Measurements from ENCODE around the gene TSEN2.

DNA sequence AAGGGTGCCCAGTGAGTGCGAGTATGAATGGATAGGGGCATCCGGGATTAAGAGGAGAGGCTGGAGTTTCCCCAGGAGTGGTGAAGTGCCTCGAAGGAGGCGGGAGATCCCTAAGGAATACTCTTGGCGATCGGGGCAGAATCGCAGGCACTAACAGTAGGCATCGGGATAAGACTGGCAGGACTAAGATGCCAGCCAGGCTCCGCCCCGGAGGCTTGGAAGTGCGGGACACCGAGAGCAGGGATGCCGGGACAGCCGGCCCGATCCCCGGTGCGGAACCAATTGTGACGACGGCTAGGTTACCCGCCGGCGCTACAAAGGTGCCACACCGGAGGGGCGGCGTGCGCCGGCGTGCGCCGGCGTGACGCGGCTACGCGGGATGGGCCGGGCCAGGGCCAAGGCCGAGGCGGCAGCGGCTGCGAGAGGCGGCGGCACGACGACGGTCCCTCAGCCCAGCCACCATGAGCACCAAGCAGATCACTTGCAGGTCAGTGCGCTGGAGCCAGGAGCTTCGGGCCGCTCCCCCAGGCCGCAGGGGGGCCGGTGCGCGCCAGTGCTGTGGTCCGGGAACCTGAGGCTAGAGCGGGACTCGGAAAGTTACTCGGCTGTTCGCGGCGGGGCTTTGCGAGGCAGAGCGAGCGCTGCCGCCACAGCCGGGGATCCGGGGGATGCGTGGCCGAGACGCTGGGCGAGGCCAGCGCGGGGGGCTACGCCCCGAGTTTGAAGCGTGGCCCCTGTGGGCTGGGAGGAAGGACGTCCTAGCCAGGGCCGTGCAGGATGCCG lies 72.6 kb downstream of the TSEN2 start, which contains the start of gene MKRN2:
- TF ChIP-seq, protein P1, sequence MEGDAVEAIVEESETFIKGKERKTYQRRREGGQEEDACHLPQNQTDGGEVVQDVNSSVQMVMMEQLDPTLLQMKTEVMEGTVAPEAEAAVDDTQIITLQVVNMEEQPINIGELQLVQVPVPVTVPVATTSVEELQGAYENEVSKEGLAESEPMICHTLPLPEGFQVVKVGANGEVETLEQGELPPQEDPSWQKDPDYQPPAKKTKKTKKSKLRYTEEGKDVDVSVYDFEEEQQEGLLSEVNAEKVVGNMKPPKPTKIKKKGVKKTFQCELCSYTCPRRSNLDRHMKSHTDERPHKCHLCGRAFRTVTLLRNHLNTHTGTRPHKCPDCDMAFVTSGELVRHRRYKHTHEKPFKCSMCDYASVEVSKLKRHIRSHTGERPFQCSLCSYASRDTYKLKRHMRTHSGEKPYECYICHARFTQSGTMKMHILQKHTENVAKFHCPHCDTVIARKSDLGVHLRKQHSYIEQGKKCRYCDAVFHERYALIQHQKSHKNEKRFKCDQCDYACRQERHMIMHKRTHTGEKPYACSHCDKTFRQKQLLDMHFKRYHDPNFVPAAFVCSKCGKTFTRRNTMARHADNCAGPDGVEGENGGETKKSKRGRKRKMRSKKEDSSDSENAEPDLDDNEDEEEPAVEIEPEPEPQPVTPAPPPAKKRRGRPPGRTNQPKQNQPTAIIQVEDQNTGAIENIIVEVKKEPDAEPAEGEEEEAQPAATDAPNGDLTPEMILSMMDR (IDR thresholded peaks at IDR 0.05): no peak
- peak; percentile 95 to 97 (median 96) for TF ChIP-seq POLR2AphosphoS5 (IDR thresholded peaks at IDR 0.05)

Data from breast epithelium (tissue), 3 donors.